ENCODE measurements around the gene JADE2. TPM values are rescaled to one million over a fixed set of nuclear protein-coding genes. Genes with fewer than 3 reads are reported as not detected.
"Not testable (repeated sequence)": the region's sequence is repeated elsewhere in the genome, so short reads cannot be mapped to it uniquely, and the experiment has no call there.

JADE2 gene
- total RNA-seq, 1 experiment from 2014 or later: 20.8 TPM

- DNase-seq (ENCODE audit: low spot score): peak; percentile 22
Measured at GRCh38 chr5:134551901-134552300, 26.4 kb downstream of the JADE2 start.

DNA sequence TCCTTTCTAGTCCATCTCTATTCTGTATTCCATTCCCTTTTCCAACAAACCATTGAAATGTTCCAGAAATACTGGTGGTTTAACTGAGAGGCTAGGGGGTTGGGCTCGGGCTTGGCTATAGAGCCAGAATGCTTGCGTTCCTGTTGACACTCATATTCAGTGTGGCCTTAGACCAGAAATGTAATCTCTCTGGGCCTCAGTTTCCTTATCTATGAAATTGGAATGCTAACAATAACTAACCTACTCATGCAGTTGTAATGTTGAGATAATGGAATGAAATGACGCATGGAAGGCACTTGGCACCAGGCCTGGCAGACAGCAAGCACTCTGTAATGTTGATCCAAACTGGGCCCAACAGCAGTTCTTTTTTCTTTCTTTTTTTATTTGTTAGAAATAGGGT, 26.8 kb downstream of the JADE2 start:
- peak; percentile 81 for DNase-seq (ENCODE audit: low spot score)

DNA sequence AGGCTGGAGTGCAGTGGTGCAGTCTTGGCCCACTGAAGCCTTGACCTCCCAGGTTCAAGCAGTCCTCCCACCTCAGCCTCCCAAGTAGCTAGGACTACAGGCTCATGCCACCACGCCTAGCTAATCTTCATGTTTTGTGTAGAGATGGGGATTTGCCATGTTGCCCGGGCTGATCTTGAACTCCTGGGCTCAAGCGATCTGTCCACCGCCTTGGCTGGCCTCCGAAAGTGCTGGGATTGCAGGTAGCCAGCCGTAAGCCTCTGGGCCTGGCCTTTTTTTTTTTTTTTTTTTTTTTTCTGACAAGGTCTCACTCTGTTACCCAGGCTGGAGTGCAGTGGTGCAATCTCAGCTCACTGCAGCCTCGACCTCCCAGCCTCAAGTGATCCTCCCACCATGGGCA, 27.2 kb downstream of the JADE2 start:
- not testable (repeated sequence) for DNase-seq (ENCODE audit: low spot score)

DNA sequence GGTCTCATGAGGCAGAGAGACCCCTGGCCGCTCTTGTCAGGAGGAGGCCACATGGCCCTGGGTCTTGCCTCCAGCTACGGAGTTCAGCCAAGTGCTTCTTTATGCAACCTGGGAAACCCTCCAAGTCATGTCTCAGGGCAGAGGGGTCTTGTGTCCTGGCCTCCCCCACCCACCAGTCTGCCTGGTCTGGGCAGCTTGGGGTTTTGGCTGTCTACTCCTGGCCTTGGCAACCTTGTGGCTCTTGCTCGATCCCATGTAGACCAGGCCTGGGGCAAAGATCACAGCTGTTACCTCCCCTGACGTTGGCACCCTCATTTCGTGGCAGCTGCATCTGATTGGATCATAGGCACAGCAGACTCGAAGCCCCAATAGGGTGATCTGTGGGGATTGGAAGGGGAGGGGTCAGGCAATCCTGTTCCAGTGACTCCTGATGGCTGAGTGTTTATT, 28.4 kb downstream of the JADE2 start:
- no peak for DNase-seq (ENCODE audit: low spot score)

DNA sequence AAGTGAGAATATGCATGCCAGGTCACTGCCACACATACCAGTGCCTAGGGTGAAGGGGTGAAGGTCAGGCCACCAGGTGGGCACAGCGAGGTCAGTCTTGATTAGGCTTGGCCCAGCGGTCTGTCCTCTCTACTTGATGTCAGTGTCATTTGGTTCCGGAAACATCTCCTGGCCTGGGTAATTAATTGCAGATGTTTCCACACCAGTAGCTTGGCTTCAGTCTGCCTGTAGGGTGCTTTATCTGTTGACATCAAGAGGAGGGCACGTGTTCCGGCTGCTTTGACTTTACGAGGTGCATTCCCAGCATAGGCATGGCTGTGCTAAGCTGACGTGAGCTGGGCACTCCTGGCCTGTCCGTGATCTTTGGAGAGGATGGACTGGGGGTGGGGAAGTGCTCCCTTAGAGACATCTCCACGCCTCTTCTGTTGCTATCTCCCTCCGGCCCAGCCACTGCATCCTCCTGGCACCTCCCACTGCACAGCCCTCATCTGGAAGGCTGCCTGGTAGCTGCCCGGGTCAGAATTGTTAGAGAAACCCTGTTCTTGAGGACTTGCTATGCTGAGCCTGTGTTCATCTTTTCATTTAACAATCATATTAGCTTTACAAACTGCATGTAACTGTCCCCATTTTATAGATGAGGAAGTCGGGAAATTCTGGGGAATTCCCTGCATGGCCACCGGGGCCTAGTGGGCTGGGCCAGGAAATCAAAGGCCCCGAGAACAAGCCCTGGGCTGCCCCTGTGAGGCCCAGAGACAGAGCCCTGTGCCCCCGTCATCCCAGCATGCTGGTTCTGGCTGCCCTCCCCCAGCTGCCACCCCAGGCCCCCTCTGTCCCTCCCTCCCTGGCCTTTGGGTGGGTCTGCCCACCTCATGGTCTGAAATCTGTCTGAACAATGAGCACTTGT, 29.1 kb downstream of the JADE2 start:
- peak; percentile 99 for DNase-seq (ENCODE audit: low spot score)

DNA sequence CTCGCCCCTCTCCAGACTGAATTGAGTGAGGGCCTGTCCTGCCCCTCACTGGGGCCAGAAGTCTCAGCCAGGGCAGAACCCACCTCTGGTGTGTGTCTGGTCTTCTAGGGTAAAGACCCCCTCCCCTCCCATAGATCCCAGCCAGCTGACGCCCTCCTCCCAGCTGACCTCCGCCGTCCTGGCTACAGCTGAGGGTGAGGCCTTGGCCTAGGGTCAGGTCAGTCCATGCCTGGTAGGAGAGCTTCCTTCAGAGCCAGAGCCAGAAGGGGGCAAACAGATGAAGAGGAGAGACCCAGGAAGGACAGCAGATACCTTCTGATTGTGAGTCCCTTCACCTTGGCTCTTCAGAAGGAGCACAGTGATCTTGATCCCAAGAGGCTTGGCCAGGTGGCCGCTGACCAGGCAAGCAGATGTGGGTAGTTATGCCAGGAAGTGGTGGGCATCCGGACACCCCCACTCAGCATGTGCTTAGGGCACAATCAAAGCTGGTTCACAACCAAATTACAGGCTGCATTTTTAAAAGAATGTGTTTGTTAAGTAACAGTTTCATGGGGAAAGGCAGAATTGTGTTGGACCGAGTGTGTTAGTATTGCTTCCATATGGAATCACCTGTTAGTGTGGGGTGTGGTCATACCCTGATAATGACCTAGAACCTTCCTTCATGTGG, 29.9 kb downstream of the JADE2 start:
- DNase-seq (ENCODE audit: low spot score): peak; percentile 39

- peak; percentile 98 for DNase-seq (ENCODE audit: low spot score)
Measured at GRCh38 chr5:134555890-134556311, 30.4 kb downstream of the JADE2 start.

DNA sequence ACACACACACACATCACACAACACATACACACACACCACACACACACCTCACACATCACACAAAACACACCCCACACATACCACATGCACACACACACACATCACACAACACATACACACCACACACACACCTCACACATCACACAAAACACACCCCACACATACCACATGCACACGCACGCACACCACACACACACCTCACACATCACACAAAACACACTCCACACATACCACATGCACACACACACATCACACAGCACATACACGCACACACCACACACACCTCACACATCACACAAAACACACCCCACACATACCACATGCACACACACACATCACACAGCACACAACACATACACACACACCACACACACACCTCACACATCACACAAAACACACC, 31.1 kb downstream of the JADE2 start:
- not testable (repeated sequence) for DNase-seq (ENCODE audit: low spot score)

DNA sequence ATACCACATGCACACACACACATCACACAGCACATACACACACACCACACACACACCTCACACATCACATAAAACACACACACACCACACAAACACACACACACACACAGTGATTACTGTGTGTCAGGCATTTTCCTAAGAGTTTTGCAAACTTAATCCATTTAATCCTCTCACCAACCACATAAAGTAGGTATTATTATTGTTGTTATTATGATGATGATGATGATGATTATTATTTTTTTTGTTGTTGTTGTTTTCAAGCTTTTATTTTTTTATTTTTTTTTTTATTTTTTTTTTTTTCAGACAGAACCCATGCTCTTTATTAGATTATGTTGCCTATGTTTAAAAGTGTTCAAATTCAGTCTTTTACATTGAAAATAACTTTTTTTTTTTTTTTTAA, 31.5 kb downstream of the JADE2 start:
- no peak for DNase-seq (ENCODE audit: low spot score)

DNA sequence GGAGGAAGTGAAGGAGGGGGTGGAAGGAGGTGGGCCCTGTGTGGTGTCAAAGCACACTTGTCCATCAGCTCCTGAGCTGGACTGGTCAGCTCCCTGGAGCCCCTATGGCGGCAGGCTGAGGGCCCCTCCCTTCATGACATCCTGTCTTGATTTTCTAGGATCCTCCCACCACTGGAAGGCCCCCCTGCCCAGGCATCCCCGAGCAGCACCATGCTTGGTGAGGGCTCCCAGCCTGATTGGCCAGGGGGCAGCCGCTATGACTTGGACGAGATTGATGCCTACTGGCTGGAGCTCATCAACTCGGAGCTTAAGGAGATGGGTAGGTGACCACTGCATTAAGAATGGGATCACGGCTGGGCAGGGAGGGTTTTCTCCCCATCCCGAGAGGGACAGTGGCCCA, 34.2 kb downstream of the JADE2 start:
- DNase-seq (ENCODE audit: low spot score): no peak

DNA sequence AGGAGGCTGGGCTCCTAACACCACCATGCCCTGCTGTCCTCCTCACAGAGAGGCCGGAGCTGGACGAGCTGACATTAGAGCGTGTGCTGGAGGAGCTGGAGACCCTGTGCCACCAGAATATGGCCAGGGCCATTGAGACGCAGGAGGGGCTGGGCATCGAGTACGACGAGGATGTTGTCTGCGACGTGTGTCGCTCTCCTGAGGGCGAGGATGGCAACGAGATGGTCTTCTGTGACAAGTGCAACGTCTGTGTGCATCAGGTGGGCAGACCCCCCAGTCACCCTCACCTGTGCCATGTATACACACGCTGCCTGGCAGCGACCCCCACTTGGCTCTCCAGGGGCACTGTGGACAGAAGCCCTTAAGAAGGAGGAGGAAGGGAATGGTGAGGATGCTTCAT, 35.2 kb downstream of the JADE2 start:
- DNase-seq (ENCODE audit: low spot score): no peak

GRCh38 chr5:134561871-134562296, 36.4 kb downstream of the JADE2 start:
- peak; percentile 92 for DNase-seq (ENCODE audit: low spot score)

GRCh38 chr5:134563221-134563620, 37.8 kb downstream of the JADE2 start:
- DNase-seq (ENCODE audit: low spot score): no peak

DNA sequence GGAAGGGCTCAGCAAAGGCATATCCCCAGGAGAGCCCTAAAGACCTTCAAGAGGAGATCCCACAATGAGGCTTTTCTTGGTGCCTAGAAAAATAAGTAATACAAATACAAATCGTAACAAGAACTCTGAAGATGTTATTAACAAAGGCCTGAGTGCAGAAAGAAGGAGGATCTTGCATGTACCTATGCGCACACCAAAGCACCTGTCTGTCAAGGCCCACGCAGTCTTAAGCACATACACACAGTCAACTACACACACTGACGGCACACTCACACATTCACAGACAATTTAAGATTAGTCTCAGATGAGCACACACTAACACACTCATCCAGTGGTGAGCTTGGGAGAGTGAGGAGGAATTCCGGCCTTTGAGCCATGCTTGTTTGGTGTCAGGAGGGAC, 38.5 kb downstream of the JADE2 start:
- DNase-seq (ENCODE audit: low spot score): no peak

DNA sequence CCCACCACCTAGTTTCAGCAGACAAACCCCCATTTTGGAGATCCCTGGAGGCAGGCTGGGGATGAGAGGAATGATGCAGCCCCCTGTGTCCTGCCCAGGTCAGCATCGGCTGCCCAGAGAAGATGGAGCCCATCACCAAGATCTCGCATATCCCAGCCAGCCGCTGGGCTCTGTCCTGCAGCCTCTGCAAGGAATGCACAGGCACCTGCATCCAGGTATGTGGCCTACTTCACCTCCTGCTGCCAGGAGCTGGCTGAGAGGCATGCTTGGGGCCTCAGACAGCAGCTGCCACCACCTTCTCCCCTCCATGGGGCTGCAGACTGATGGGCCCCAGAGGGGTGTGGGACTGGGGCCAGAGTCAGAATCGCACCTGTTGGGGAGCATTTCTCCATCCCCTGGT, 38.9 kb downstream of the JADE2 start:
- DNase-seq (ENCODE audit: low spot score): no peak

DNA sequence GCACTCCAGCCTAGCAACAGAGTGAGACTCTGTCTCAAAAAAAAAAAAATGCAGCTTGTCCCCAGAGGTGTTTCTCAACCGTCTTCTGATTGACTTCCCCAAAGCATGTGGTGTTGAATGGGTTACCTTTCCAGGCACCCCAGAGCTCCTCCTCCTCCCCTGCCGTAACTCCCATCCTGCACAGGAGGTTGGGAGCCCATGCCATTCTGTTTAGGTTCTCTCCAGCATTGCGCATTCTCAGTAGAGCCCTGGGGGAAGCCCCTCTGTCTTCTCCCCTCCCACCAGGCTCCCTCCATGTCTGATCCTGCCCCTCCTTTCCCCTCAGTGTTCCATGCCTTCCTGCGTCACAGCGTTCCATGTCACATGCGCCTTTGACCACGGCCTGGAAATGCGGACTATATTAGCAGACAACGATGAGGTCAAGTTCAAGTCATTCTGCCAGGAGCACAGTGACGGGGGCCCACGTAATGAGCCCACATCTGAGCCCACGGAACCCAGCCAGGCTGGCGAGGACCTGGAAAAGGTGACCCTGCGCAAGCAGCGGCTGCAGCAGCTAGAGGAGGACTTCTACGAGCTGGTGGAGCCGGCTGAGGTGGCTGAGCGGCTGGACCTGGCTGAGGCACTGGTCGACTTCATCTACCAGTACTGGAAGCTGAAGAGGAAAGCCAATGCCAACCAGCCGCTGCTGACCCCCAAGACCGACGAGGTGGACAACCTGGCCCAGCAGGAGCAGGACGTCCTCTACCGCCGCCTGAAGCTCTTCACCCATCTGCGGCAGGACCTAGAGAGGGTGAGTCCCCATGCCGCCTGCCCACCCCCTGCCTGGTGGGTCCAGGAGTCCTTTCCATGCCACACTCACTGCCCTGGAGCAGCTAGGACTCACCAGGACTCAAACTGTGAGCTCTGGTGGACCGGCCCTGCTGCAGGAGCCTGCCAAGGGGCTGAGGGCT, 40.6 kb downstream of the JADE2 start:
- no peak for DNase-seq (ENCODE audit: low spot score)

- DNase-seq (ENCODE audit: low spot score): no peak
Measured at GRCh38 chr5:134566741-134567221, 41.3 kb downstream of the JADE2 start.

DNA sequence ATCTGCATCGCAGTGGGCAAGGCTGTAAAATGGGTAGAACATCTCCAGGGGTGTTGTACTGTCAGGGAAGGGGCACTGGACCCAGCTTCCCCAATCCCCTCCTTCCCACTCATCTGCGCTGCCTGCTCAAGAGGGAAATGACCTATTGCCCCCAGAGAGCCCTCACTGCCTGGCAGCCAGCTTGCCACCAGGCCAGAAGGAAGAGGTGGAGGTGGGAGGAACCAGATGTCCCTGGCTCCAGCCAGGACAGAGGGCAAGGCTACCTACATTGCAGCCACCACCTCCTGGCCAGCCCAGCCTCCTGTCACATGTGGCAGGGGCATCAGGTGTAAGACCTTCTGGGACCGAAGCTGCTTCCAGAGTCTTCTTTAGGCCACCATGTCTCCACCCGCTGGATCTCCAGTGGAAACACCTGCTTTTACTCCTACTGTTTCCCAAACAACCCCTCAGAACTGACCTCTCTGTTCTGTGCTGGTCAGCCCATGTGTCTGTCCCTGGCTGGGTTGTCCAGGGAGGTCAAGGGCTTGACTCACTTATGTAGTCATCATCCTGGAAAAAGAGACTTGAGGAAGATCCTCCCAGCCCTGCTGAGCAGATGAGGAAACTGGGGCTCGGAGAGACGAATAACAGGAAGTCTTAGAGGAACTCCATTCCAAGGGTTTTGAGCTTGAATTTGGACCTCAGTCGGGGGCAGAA, 42.3 kb downstream of the JADE2 start:
- peak; percentile 78 for DNase-seq (ENCODE audit: low spot score)

- no peak for DNase-seq (ENCODE audit: low spot score)
Measured at GRCh38 chr5:134568337-134568700, 42.8 kb downstream of the JADE2 start.

- DNase-seq (ENCODE audit: low spot score): peak; percentile 72
Measured at GRCh38 chr5:134568761-134569695, 43.6 kb downstream of the JADE2 start.

Measured in A172 (cell line).